Measurements from ENCODE around the gene SARDH.

DNA sequence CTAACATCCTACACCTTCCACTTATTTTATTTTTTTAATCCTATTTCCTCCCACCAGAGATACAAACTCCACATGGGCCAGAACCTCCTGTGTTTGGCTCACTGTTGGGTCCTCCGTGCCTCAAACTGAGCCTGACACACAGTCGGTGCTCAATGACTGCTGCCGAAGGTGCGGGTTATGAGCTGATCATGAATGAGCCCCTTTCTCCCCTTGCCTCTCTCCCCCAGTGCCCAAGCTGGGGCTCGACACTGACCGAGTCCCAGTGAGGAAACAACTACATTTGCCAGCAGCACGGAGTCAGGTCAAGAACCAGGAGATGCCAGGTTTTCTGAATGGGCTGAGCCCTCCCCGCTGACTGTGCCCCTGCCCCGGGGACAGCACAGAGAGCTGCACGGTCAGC, 45.0 kb downstream of the SARDH start:
- TF ChIP-seq, protein P1, sequence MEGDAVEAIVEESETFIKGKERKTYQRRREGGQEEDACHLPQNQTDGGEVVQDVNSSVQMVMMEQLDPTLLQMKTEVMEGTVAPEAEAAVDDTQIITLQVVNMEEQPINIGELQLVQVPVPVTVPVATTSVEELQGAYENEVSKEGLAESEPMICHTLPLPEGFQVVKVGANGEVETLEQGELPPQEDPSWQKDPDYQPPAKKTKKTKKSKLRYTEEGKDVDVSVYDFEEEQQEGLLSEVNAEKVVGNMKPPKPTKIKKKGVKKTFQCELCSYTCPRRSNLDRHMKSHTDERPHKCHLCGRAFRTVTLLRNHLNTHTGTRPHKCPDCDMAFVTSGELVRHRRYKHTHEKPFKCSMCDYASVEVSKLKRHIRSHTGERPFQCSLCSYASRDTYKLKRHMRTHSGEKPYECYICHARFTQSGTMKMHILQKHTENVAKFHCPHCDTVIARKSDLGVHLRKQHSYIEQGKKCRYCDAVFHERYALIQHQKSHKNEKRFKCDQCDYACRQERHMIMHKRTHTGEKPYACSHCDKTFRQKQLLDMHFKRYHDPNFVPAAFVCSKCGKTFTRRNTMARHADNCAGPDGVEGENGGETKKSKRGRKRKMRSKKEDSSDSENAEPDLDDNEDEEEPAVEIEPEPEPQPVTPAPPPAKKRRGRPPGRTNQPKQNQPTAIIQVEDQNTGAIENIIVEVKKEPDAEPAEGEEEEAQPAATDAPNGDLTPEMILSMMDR (IDR thresholded peaks at IDR 0.05), result no peak
- TF ChIP-seq POLR2A (IDR thresholded peaks at IDR 0.05), result no peak
